Raji (cell line): ENCODE measurements around the gene PGAM4.

Source experiments
- POLR2A ChIP-seq: IDR thresholded peaks from 2 replicates; pipeline ENCODE4 v1.6.1; 2011; ENCODE audit warnings: low read depth, low read length, control low read depth; ENCODE audit not compliant: insufficient read depth

PGAM4 gene

GRCh38 chrX:77969538-77969937, at the start of gene PGAM4:
TSS of gene PGAM4 (minus strand) at chrX:77969638. CDS start at chrX:77969638, 0 bp downstream.
- no peak for TF ChIP-seq POLR2A

GRCh38 chrX:78011846-78012245, 42.4 kb upstream of the PGAM4 start:
- TF ChIP-seq POLR2A: no peak

- TF ChIP-seq POLR2A: no peak
Observed at GRCh38 chrX:77979870-77980269, 10.4 kb upstream of the PGAM4 start.

- no peak for TF ChIP-seq POLR2A
Observed at GRCh38 chrX:77977518-77977917, 8.1 kb upstream of the PGAM4 start.

GRCh38 chrX:77977095-77977494, 7.7 kb upstream of the PGAM4 start:
- TF ChIP-seq POLR2A: no peak

GRCh38 chrX:77975755-77976154, 6.3 kb upstream of the PGAM4 start:
- no peak for TF ChIP-seq POLR2A

- no peak for TF ChIP-seq POLR2A
Observed at GRCh38 chrX:77967631-77968030, 1.8 kb downstream of the PGAM4 start.

GRCh38 chrX:77966361-77966760, 3.1 kb downstream of the PGAM4 start:
- TF ChIP-seq POLR2A: no peak

- TF ChIP-seq POLR2A: no peak
Observed at GRCh38 chrX:77962068-77962902, 7.2 kb downstream of the PGAM4 start.

- TF ChIP-seq POLR2A: no peak
Observed at GRCh38 chrX:77961063-77961462, 8.4 kb downstream of the PGAM4 start.

GRCh38 chrX:77960567-77960966, 8.9 kb downstream of the PGAM4 start:
- no peak for TF ChIP-seq POLR2A

GRCh38 chrX:77953708-77954107, 15.7 kb downstream of the PGAM4 start:
- TF ChIP-seq POLR2A: no peak

- no peak for TF ChIP-seq POLR2A
Observed at GRCh38 chrX:77953302-77953701, 16.1 kb downstream of the PGAM4 start.

- TF ChIP-seq POLR2A: no peak
Observed at GRCh38 chrX:77952173-77952572, 17.3 kb downstream of the PGAM4 start.

- no peak for TF ChIP-seq POLR2A
Observed at GRCh38 chrX:77949840-77950239, 19.6 kb downstream of the PGAM4 start.

- TF ChIP-seq POLR2A: no peak
Observed at GRCh38 chrX:77946571-77946970, 22.9 kb downstream of the PGAM4 start.
